GM19467 (cell line): Measurements from ENCODE around the gene PGPEP1.
"Not testable (repeated sequence)": the region's sequence is repeated elsewhere in the genome, so short reads cannot be mapped to it uniquely, and the experiment has no call there.

Experiments
- ATAC-seq: cut with Tn5 transposase; IDR thresholded peaks from one replicate; pipeline ENCODE4 v1.9.1; 2021; ENCODE audit warnings: mild to moderate bottlenecking, moderate library complexity; ENCODE audit not compliant: unreplicated experiment

PGPEP1 gene

GRCh38 chr19:18308051-18308947, 32.1 kb upstream of the PGPEP1 start:
- ATAC-seq: no peak

- no peak for ATAC-seq
These were observed 31.5 kb upstream of the PGPEP1 start for GRCh38 chr19:18308948-18309325.

GRCh38 chr19:18309525-18310064, 30.8 kb upstream of the PGPEP1 start:
- no peak for ATAC-seq

- no peak for ATAC-seq
These were observed 30.1 kb upstream of the PGPEP1 start for GRCh38 chr19:18310118-18310909.

- ATAC-seq: no peak
These were observed 29.4 kb upstream of the PGPEP1 start for GRCh38 chr19:18310966-18311365.

- ATAC-seq: no peak
These were observed 28.8 kb upstream of the PGPEP1 start for GRCh38 chr19:18311502-18312091.

- no peak for ATAC-seq
These were observed 28.3 kb upstream of the PGPEP1 start for GRCh38 chr19:18312092-18312534.

GRCh38 chr19:18313398-18313797, 27.0 kb upstream of the PGPEP1 start:
- ATAC-seq: no peak

GRCh38 chr19:18317961-18318800, 22.2 kb upstream of the PGPEP1 start:
- no peak for ATAC-seq

- ATAC-seq: no peak
These were observed 20.7 kb upstream of the PGPEP1 start for GRCh38 chr19:18319591-18320135.

- ATAC-seq: no peak
These were observed 19.3 kb upstream of the PGPEP1 start for GRCh38 chr19:18320865-18321733.

- no peak for ATAC-seq
These were observed 18.7 kb upstream of the PGPEP1 start for GRCh38 chr19:18321734-18322102.

- ATAC-seq: no peak
These were observed 18.1 kb upstream of the PGPEP1 start for GRCh38 chr19:18322318-18322758.

GRCh38 chr19:18322759-18323460, 17.5 kb upstream of the PGPEP1 start, which contains the start of gene LSM4:
TSS of gene LSM4 (minus strand) at chr19:18323076. CDS start at chr19:18323020, 56 bp downstream.
- peak; percentile 93 for ATAC-seq

- not testable (repeated sequence) for ATAC-seq
These were observed 16.0 kb upstream of the PGPEP1 start for GRCh38 chr19:18324373-18324731.

GRCh38 chr19:18326772-18327171, 13.6 kb upstream of the PGPEP1 start:
- no peak for ATAC-seq

- no peak for ATAC-seq
These were observed 11.9 kb upstream of the PGPEP1 start for GRCh38 chr19:18328340-18329034.

GRCh38 chr19:18329035-18329376, 11.4 kb upstream of the PGPEP1 start:
- no peak for ATAC-seq
